Ascending aorta (tissue), 2 donors: ENCODE results near the gene FAM227B. TPM values are rescaled to one million over a fixed set of nuclear protein-coding genes. Genes with fewer than 3 reads are reported as not detected.

Source experiments
- DNase-seq, 2 donors: peaks; one replicate each; pipeline ENCODE4 v3.0.0-alpha.2; 2019; ENCODE audit warnings: low spot score in 2 of 2
- H3K27ac ChIP-seq, 2 donors: fragments of 200-600 bp; sonication (generic); one replicate each; pipeline ENCODE4 v1.5.1; 2016 to 2017; ENCODE audit warnings: mild to moderate bottlenecking in 1 of 2
- H3K27me3 ChIP-seq: fragments of 200-600 bp; sonication (generic); one replicate; pipeline ENCODE4 v1.5.1; 2017
- H3K36me3 ChIP-seq, 2 donors: fragments of 200-600 bp; sonication (generic); one replicate each; pipeline ENCODE4 v1.5.1; 2016
- H3K4me1 ChIP-seq, 2 donors: fragments of 200-600 bp; sonication (generic); one replicate each; pipeline ENCODE4 v1.5.1; 2016 to 2017; ENCODE audit warnings: mild to moderate bottlenecking in 1 of 2
- H3K4me3 ChIP-seq, 2 donors: fragments of 200-600 bp; sonication (generic); one replicate each; pipeline ENCODE4 v1.5.1; 2016 to 2017; ENCODE audit warnings: mild to moderate bottlenecking in 1 of 2
- H3K9me3 ChIP-seq, 2 donors: fragments of 200-600 bp; sonication (generic); one replicate each; pipeline ENCODE4 v1.5.1; 2016
- intact Hi-C: fragments of 100-400 bp; cut with DNase I; formaldehyde crosslinking; loops from one replicate; pipeline ENCODE4 v1.15.1; 2023
- total RNA-seq: library from RNA; depleted of rRNA; stranded (reverse); fragments of >200 nt; gene quantifications from one replicate; pipeline ENCODE4 v1.1.0, GENCODE V29; 2016
- TF ChIP-seq, protein P1 (sequence below), 3 experiments: fragments of 200-600 bp in 2 of 3; fragments of 450-650 bp in 1 of 3; sonication (generic) in 2 of 3; IDR thresholded peaks; one replicate each; pipeline ENCODE4 v1.5.1; 2016 to 2019; ENCODE audit warnings: antibody characterized with exemption in 3 of 3, mild to moderate bottlenecking in 1 of 3, moderate library complexity in 1 of 3

FAM227B gene
- total RNA-seq, 1 donor from 2014 or later: not detected

GRCh38 chr15:49452595-49452994 lies 168.0 kb downstream of the FAM227B start:
- no peaks in the 10 kb centered on the region for H3K36me3 ChIP-seq
- no peaks in the 10 kb centered on the region for H3K27me3 ChIP-seq
- no peaks in the 10 kb centered on the region for H3K4me1 ChIP-seq
- H3K9me3 ChIP-seq: no peaks in the 10 kb centered on the region
- no peak for DNase-seq
- intact Hi-C loops: no loop called here
- H3K4me3 ChIP-seq: no peak overlapping the region
- no peak overlapping the region for H3K27ac ChIP-seq
- TF ChIP-seq, protein P1, sequence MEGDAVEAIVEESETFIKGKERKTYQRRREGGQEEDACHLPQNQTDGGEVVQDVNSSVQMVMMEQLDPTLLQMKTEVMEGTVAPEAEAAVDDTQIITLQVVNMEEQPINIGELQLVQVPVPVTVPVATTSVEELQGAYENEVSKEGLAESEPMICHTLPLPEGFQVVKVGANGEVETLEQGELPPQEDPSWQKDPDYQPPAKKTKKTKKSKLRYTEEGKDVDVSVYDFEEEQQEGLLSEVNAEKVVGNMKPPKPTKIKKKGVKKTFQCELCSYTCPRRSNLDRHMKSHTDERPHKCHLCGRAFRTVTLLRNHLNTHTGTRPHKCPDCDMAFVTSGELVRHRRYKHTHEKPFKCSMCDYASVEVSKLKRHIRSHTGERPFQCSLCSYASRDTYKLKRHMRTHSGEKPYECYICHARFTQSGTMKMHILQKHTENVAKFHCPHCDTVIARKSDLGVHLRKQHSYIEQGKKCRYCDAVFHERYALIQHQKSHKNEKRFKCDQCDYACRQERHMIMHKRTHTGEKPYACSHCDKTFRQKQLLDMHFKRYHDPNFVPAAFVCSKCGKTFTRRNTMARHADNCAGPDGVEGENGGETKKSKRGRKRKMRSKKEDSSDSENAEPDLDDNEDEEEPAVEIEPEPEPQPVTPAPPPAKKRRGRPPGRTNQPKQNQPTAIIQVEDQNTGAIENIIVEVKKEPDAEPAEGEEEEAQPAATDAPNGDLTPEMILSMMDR (IDR thresholded peaks at IDR 0.05): no peak

- intact Hi-C loops: no loop called here
- TF ChIP-seq, protein P1 (IDR thresholded peaks at IDR 0.05): no peak
- Histone ChIP-seq H3K4me3 (no peak overlapping the region), H3K9me3 (no peaks in the 10 kb centered on the region), H3K4me1 (peaks cover 0 to 5% of the 10 kb centered on the region in 2 donors), H3K27me3 (no peaks in the 10 kb centered on the region), H3K27ac (no peak overlapping the region), H3K36me3 (no peaks in the 10 kb centered on the region)
- no peak for DNase-seq
Measured at GRCh38 chr15:49441816-49442215, 178.8 kb downstream of the FAM227B start.

DNA sequence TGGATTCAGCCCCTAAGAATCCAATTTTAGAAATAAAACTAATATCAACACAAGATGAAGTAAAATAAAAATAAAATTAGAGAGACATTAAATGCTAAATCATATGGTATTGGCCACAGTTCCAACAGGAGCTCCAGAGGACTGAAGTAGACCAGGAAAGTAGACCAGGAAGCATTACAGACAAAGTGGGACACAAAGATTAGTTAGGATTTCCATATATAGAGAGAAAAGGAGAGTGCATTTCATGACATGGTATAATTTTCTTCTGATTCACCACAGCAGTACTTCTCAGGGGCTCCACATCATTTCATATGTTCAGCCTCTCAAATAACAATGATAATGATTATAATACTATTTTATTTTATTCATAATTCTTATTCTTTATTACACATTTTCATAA lies 179.3 kb downstream of the FAM227B start:
- intact Hi-C loops: no loop called here

GRCh38 chr15:49439678-49440395 lies 180.8 kb downstream of the FAM227B start:
- peak overlapping the region in 1 of 2 donors; percentile 24 for H3K27ac ChIP-seq
- TF ChIP-seq, protein P1 (IDR thresholded peaks at IDR 0.05): no peak
- H3K4me3 ChIP-seq: no peak overlapping the region
- H3K9me3 ChIP-seq: no peaks in the 10 kb centered on the region
- no peaks in the 10 kb centered on the region for H3K27me3 ChIP-seq
- intact Hi-C loops: no loop called here
- H3K36me3 ChIP-seq: no peaks in the 10 kb centered on the region
- H3K4me1 ChIP-seq: peaks cover 0 to 8% of the 10 kb centered on the region in 2 donors
- DNase-seq: no peak

More for the DNA sequence above, 179.3 kb downstream of the FAM227B start:
- TF ChIP-seq, protein P1 (IDR thresholded peaks at IDR 0.05): no peak
- Histone ChIP-seq H3K4me1 (peaks cover 0 to 8% of the 10 kb centered on the region in 2 donors), H3K9me3 (no peaks in the 10 kb centered on the region), H3K4me3 (no peak overlapping the region), H3K27me3 (no peaks in the 10 kb centered on the region), H3K27ac (no peak overlapping the region), H3K36me3 (no peaks in the 10 kb centered on the region)
- DNase-seq: no peak

DNA sequence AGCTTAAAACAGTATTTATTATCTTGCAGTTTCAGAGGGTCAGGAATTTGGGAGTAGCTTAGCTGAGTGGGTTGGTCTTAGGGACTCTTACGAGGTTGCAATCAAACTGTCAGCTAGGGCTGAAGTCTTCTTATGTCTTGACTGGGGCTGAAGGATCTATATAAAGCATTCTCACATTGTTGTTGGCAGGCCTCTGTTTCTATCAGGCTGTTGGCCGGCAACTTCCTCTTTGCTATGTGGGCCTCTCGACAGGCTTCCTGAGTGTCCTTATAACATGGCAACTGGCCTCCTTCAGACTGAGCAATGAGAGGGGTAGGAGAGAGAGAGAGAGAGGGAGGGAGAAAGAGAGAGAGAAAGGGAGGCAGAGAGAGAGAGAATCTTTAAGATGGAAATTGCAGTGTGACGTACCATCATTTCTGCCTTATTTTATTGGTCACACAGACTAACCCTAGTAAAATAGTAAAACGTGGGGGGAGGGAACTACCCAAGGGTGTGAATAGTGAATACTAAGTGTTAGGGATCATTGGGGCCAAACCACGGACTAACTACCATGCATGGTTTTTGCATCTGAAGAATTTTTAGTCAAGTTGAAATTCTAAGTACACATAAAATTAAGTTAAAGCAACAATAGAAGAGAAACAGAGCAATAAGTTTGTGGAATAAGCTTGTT lies 181.5 kb downstream of the FAM227B start:
- Histone ChIP-seq H3K36me3 (no peaks in the 10 kb centered on the region), H3K27ac (peak overlapping the region; percentile 24), H3K9me3 (no peaks in the 10 kb centered on the region), H3K4me3 (no peak overlapping the region), H3K27me3 (no peaks in the 10 kb centered on the region), H3K4me1 (peaks cover 0 to 8% of the 10 kb centered on the region in 2 donors)
- TF ChIP-seq, protein P1 (IDR thresholded peaks at IDR 0.05): no peak
- DNase-seq: peak in 1 of 2 donors; percentile 8
- intact Hi-C loops: no loop called here
